Fibroblast of lung (primary cell): ENCODE measurements around the gene AP2B1.

Experiments
- CTCF ChIP-seq, 2 donors: IDR thresholded peaks in 1 of 2; conservative IDR thresholded peaks in 1 of 2; 1 replicate in 1 of 2; 2 replicates in 1 of 2; pipeline ENCODE4 v1.5.1; 2011 to 2012; ENCODE audit warnings: low read length in 2 of 2, control low read depth in 1 of 2, inconsistent platforms in 1 of 2, low read depth in 1 of 2, mild to moderate bottlenecking in 1 of 2
- EZH2 ChIP-seq: IDR thresholded peaks from 2 replicates; pipeline ENCODE4 v1.5.1; 2012; ENCODE audit warnings: low read length, control low read depth, mild to moderate bottlenecking; ENCODE audit errors: missing control alignments

- TF ChIP-seq EZH2 (no peak), CTCF (conservative IDR thresholded peaks at IDR 0.05 in 1 of 2, IDR thresholded peaks at IDR 0.05 in 1 of 2; ENCODE audit: low read depth in 1 of 2, low read length in 2 of 2) (no peak)
Measured at GRCh38 chr17:35716173-35716572, 129.1 kb downstream of the AP2B1 start.
